ENCODE data around the gene RPS29.
"Not testable (repeated sequence)": the region's sequence is repeated elsewhere in the genome, so short reads cannot be mapped to it uniquely, and the experiment has no call there.

Gene RPS29

DNA sequence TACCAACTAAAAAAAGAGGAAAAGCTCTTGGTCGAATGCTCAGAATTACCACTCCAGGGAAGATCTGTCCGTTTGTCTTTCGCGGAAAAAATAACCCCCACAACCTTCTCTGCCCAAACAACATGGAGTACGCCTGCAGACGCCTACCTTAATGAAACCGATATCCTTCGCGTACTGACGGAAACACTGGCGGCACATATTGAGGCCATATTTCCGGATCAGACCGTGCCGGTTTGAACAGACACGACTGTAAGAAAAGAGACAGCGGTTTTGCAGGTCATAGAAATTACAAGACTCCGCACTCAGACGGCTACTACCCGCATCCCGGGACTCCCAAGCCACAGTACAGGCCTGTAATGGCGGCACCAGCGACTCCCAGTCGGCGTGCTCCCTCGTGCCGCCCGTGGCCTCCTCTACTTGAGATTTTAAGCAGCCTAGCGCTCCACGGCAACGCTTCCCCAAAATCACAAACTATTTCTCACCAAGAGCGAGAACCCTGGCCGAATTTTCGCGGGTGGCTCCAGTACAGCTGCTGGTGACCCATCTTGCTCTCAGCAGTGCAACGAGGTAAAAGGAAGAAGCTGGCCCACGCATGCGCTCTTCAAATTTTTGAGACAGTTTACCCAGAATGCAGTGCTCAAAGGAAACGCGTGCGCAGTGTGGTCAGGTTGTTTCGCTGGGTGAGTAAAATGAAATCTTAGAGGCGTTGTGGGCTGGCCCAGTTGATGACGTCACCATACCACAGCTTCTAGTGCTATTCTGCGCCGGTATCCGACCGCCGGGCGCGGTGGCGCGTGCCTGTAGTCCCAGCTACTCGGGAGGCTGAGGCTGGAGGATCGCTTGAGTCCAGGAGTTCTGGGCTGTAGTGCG, at the start of gene RPS29:
Gene RPS29 (minus strand): TSS at position 578 of the 870 bp plus-strand sequence. CDS start 34 bp downstream, at position 544.
- DNase-seq: peak; percentile 98

DNA sequence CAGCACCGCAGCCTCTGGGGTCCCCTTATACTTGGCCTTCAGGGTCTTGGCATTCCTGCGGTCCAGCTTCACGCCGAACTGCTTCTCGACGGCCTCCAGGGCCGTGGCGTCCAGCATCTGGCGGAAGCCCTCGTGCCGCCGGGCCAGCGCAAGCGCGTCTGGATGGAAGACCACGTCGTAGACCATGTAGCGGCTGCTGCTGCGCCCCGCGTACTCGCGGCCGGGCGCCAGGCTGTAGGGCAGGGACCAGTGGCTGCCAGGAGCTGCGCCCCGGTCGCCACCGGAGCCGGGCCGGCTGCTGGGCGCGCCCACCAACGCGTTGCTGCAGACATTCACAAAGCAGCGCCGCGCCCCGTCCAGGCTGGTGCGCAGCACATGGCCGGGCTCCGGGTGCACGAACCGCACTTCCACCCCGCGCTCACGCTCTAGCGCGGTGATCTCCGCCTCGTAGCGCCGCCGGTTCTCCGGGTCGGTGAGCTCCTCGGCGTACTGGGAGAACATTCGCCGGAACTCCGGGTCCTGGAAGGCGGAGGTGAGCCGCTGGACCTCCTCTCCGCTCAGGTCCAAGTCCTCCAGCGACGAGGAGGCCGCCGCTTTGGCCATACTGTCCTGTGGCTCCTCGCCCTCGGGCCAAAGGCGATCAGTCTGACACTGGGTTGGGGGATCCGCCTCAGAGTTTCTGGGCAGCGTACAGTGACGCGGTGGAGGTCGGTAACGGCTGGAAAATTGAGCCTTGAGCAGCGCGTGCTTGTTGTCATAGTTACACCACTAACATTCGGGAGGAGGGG, 48.6 kb upstream of the RPS29 start, which contains the start of gene DNAAF2:
Gene DNAAF2 (minus strand): TSS at position 698 of the 788 bp plus-strand sequence. CDS start 95 bp downstream, at position 603.
- DNase-seq: peak; percentile 33 to 54

DNA sequence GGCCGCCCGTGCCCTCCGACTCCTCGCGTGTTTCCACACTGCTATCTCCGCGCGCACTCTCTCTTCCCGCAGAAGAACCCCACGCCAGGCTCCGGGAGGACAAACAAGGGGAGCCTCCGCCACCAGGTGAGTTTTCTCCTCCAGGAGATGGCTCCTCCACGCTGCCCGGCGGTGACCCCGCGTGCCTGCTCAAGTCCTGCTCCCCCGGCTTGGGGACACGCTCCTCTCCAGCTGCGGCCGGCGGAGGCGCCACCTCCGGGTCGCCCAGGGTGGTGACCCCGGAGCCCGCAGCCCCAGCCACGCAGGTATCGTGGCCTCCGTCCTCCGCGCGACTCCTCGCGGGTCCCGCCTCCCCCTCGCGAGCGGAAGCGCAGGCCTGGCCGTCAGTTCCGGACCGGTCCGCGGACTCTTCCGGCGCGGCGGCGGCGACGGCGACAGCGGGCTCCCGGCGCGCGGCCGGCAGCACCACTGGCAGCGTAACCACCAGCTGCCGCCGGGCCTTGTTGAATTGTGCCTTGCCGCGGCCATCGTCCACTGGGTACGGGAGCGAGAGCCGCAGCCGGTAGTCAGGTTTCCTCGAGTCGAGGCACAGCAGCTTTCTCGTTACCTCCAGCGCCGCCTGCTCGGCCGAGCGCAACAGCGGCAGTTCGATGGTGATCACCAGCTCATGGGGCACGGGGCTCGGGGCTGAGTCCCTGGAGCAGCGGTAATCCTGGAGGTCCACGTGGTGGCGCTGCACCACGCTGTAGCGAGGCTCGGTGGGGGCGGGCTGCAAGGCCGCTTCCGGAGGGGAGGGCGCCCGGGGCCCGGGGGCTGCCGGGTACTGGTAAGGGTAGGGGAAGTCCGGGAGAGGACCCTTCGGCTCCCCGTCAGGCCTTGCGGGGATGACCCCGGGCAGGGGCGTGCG, 47.7 kb upstream of the RPS29 start:
- peak; percentile 86 to 90 for DNase-seq

DNA sequence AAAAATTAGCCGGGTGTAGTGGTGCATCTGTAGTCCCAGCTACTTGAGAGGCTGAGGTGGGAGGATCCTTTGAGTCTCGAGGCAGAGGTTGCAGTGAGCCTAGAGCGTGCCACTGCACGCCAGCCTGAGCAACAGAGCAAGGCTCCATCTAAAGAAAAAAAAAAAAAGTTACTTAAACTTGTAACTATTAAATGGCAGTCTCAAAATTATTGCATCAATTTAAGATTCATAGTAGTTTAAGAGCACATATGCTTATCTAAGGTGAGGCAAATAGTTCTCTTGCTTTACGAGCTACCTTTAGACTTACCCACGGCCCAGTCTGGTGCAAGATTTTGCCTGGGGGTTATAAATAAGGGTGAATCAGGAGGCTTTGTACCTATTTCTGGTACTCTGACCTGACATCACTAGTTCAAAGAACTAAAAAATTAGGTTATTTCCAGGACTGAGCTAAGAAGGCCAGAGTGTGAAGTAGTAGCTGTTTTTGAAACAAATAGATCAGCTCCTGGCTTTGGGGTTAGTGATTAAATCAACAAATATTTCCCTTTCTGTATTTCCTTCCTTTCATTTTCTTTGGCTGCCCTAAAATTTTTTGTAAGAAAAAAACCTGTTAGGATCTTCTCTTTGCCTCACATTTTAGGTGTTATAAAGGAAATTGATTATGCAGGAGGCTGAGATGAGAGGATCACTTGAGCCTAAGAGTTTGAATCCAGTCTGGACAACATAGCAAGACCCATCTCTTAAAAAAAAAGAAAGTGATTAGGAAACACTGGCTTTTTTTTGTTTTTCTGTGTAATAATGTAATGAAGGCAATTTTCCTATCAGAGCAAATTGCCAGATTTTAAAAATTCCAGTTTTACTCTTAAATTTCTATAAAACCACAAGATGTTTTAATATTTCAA, 38.0 kb upstream of the RPS29 start:
- DNase-seq: no peak

DNA sequence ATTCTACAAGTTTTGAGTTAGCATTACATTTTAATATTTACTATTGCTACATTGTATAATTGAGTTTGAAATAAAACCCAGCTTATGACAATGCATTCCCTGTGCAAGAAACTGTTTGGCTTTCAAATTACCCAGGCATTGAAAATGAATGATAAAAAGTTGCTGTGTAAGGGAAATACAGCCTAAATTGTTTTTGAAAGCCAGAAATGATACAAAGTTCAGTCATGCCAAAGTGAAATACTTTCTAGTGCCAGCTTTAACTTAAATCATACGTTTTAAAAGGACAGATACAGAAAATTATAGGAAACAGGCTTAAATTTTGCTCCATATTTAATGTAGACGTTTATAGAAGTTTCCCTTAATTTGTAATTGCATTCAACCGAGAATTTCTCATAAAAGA, 37.2 kb upstream of the RPS29 start:
- no peak for DNase-seq

DNA sequence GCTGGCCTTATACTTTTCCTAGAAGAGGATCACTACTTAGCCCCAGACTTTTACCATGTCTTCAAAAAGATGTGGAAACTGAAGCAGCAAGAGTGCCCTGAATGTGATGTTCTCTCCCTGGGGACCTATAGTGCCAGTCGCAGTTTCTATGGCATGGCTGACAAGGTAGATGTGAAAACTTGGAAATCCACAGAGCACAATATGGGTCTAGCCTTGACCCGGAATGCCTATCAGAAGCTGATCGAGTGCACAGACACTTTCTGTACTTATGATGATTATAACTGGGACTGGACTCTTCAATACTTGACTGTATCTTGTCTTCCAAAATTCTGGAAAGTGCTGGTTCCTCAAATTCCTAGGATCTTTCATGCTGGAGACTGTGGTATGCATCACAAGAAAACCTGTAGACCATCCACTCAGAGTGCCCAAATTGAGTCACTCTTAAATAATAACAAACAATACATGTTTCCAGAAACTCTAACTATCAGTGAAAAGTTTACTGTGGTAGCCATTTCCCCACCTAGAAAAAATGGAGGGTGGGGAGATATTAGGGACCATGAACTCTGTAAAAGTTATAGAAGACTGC, 35.9 kb upstream of the RPS29 start:
- no peak for DNase-seq

DNA sequence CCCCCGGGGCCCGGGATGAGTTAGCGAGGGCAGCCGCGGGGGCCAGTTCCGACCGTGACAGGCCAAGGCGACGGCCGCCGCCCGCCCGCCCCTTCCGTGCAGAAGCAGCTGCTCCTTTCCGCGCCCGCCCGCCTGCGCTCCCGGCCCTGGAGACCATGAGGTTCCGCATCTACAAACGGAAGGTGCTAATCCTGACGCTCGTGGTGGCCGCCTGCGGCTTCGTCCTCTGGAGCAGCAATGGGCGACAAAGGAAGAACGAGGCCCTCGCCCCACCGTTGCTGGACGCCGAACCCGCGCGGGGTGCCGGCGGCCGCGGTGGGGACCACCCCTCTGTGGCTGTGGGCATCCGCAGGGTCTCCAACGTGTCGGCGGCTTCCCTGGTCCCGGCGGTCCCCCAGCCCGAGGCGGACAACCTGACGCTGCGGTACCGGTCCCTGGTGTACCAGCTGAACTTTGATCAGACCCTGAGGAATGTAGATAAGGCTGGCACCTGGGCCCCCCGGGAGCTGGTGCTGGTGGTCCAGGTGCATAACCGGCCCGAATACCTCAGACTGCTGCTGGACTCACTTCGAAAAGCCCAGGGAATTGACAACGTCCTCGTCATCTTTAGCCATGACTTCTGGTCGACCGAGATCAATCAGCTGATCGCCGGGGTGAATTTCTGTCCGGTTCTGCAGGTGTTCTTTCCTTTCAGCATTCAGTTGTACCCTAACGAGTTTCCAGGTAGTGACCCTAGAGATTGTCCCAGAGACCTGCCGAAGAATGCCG, 35.1 kb upstream of the RPS29 start:
- peak; percentile 49 to 66 for DNase-seq

DNA sequence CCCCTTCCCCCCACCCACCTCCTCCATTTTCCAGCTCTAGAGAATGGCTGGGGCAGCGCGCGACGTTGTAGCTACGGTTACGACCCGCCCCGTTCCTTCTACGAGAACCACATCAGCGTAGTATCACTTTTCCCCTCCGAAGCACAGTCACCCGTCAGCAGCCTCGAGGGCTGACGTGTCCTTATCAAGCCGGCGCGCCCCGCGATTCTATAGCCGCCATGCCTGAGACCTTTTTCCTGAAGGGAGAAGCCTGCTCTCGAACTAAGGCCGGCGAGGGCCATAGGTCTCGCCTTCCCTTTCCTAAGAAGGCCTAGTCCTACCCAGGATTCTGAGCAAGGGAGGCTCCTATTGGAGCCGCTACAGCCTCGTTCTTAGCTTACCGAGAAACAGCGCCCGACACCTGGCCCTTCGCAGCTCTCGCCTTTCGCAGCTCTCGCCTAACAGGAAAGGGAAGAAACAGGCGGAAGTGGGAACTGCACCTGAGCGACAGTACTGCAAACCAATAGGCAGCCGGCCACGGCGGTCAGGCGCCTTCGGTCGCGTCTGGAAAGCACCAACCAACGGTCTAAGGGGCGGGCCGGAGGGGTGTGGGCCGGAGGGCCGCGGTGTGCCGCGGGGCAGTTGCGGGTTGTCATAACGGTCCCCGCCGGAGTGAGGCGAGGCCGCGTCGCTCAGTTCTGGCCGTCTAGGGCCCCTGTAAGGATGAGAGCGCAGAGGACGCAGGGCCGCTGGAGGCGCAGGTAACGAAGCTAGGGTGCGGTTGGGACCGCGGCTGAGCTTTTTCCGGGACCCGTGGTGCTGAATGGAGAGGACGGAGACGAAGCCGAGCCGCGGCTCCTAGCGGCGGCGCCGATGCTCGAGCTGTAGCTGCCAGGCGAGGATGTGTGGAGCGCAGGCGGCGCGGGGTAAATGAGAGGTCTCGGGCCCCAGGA, 34.3 kb upstream of the RPS29 start, which contains the start of the genes MGAT2 and RPL36AL:
Gene MGAT2 (plus strand): TSS at position 618 of the 932 bp plus-strand sequence. CDS start 470 bp downstream, outside the sequence.
Gene RPL36AL (minus strand): TSS at position 445 of the 932 bp plus-strand sequence. CDS start 1,522 bp downstream, outside the sequence.
- DNase-seq: peak; percentile 98

DNA sequence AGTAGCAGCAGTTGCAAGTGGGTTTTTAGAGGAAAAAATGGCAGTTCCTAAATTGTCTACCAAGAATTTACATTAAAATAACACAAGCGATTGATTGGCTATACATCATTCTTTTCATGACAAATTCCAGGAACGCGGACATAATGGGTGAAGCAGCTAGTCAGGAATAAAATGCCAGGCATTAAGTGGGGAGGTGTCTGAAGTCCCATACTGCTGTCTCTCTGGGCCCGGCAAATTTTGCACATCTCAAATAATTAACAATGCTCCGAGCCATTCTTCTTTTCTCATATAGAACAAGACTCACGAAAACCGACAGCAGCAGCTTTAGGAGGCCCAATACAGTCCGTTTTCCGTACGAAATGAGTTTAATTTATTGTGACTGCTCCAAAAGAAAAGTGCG, 33.5 kb upstream of the RPS29 start:
- DNase-seq: no peak

DNA sequence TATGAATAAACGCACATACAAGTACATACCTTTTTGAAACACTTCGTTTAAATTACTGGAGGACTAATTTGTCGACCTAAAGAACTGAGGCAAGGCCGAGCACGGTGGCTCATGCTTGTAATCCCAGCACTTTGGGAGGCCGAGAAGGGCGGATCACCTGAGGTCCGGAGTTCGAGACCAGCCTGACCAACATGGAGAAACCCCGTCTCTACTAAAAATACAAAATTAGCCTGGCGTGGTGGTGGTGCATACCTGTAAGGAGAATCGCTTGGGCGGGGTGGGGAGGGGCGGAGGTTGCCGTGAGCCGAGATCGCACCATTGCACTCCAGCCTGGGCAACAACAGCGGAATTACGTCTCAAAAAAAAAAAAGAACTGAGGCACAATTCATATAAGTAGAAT, 33.1 kb upstream of the RPS29 start:
- DNase-seq: not testable (repeated sequence)

DNA sequence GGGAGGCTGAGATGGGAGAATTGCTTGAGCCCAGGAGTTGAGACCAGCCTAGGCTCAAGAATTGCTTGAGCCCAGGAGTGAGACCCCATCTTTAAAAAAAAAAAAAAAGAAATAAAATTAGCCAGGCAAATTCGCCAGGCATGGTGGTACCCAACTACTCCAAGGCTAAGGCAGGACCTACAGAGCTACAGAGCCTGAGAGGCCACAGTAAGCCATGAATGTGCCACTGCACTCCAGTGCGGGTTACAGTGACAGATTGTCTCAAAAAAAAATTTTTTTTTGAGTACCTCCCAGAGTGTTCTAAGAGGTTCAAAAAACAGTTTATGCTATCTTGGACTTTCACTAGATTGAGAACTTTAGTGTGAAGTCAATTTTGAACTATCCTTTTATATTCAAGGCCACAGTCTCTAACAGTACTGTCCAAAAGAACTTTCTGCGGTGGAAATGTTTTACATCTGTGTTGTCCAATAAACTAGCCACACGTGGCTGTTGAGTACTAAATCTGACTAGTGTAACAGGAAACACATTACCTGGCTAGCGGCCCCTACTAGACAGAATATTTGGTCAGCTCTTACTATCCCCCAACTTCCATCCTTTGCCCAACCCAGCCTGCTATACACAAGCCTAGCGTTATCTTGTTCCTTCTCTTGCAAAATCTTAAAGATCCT, 31.8 kb upstream of the RPS29 start:
- DNase-seq: no peak

DNA sequence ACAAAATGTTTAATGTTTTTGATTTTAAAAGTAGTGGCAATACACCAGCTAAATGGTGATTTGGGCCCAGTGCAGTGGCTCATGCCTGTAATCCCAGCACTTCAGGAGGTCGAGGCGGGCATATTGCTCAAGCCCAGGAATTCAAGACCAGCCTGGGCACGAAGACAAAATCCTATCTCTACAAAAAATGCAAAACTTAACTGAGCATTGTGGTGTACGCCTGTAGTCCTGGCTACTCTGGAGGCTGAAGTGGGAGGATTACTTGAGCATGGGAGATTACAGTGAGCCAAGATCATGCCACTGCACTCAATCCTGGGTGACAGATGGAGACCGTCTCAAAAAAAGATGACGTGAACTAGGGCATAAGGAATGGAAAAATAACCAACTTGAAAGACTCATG, 29.6 kb upstream of the RPS29 start:
- DNase-seq: no peak

DNA sequence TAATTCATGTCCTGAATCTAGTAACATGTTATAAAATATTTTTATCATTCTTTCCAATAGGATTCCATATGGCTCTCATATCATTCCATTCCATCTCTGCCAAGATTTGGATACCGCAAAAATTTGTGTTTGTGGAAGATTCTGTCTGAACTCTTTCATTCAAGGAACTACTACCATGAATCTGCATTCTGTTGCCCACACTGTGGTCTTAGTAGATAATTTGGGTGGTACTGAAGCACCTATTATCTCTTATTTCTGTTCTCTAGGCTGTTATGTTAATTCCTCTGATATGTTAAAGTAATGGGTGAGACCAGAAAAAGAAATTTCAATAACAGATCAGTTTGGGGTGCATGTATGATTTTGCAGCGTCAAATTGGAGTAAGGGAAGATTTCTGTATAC, 28.0 kb upstream of the RPS29 start:
- DNase-seq: no peak

DNA sequence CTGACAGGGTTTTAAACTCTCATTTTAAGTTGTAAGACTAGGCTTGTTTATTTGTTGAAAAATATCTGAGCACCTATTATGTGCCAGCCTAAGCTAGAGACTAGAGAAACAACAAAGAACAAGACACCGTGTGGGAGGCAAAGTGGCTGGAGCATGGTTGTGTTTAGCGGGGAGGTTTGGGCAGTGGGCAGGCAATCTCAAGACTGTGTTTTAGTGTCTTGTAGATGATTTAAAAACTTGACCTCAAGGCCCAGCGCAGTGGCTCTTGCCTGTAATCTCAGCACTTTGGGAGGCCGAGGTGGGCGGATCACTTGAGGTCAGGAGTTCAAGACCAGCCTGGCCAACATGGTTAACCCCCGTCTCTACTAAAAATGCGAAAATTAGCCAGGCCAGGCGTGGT, 26.5 kb upstream of the RPS29 start:
- no peak for DNase-seq

DNA sequence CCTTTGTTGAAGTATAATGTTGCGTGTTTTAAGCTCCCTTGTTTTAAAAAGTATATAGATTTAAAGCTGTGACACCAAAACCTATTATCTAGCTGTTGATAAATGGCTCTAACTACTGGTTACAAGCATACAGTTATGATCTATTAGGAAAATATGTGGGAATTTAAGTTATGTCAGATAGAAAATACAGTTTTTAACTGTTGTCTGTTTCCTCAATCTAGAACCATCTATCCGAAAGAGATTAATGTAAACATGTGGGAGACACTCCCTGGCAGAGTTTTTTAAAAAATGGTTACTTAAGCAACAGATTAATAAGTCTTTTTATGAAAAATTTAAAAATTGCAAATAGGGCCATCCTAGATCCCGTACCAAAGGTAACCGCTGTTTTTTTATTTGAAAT, 26.1 kb upstream of the RPS29 start:
- no peak for DNase-seq

DNA sequence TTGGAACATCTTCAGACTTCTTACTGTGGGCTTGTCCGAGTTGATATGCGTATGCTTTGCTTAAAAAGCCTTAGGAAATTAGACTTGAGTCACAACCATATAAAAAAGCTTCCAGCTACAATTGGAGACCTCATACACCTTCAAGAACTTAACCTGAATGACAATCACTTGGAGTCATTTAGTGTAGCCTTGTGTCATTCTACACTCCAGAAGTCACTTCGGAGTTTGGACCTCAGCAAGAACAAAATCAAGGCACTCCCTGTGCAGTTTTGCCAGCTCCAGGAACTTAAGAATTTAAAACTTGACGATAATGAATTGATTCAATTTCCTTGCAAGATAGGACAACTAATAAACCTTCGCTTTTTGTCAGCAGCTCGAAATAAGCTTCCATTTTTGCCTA, 21.4 kb upstream of the RPS29 start:
- DNase-seq: no peak

DNA sequence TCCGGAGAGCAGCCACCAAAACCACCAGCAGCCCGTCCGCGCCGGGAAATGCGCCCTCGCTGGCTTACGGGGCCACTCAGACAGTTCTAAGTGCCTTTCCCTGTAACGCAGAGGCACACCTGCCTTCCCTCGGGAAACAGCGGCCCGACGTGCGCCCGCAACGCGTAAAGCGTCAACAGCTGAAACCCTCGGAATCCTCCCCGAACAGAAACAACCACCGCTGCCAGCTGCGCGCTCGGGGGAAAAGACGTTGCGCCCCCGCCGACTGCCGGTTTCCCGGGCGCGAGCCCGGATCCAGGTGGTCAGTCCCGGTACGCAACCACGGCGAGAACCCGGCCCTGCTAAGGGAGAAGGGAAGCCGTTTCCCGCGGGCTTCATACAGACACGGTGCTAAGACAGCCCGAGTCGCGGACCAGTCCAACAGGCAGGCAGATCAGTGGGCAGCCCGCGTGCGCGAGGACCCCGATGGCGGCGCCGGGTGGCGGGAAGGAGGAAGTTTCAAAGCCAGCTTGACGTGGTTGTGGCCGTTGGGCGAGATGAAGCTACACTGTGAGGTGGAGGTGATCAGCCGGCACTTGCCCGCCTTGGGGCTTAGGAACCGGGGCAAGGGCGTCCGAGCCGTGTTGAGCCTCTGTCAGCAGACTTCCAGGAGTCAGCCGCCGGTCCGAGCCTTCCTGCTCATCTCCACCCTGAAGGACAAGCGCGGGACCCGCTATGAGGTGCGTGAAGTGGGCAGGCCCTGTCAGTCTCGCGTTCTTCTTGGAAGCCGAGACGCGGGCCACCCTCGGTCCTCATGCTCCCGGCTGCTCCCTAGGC, 12.5 kb upstream of the RPS29 start, which contains the start of gene LRR1:
Gene LRR1 (plus strand): TSS at position 456 of the 816 bp plus-strand sequence. CDS start 81 bp downstream, at position 537.
- peak; percentile 75 to 79 for DNase-seq

DNA sequence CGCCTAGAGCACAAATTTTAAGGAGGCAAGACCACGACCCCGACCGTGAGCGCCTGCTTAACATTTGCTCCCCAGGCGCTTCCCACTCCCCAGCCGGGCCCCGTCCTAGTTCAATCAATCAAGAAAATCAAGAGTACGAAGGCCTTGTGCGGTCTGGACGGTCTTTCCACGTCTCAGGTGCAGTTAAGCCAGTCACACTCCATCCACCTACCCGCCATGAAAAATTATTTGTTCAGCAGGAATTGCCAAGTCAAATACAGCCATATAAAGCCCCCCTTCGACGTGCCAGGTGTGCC, 12.0 kb upstream of the RPS29 start:
- DNase-seq: peak in 1 of 2 experiments; percentile 53

Measured in Kasumi-1 (cell line).